ENCODE results near the gene NXF1. TPM values are rescaled to one million over a fixed set of nuclear protein-coding genes. Genes with fewer than 3 reads are reported as not detected.
A peak's percentile ranks its signal among the peaks of the same experiment; 100 is the strongest.

NXF1 gene
- total and polyA plus RNA-seq, 2 of the 13 experiments (the other 11 are each of a cell fraction or from before 2014, with no cell fraction given) = 30.4 to 30.9 TPM

GRCh38 chr11:62850911-62851806 is 45.9 kb upstream of the NXF1 start (continued):
- TF ChIP-seq ZNF704 (CRISPR knock-in tag; IDR thresholded peaks at IDR 0.05; ENCODE audit: borderline replicate concordance) (no peak), ZNF713 (CRISPR knock-in tag; IDR thresholded peaks at IDR 0.05) (no peak), CEBPG (CRISPR knock-in tag; IDR thresholded peaks at IDR 0.05) (no peak), ZBTB7A (CRISPR knock-in tag; IDR thresholded peaks at IDR 0.05) (no peak), ZFP90 (CRISPR knock-in tag; IDR thresholded peaks at IDR 0.05; ENCODE audit: borderline replicate concordance) (no peak), TBX2 (CRISPR knock-in tag; IDR thresholded peaks at IDR 0.05; ENCODE audit: borderline replicate concordance) (no peak), GATAD2A (CRISPR knock-in tag; IDR thresholded peaks at IDR 0.05) (no peak)

GRCh38 chr11:62847767-62848314 is 42.6 kb upstream of the NXF1 start:
- TF ChIP-seq ZNF724P (CRISPR knock-in tag; IDR thresholded peaks at IDR 0.05; ENCODE audit: borderline replicate concordance) (no peak), ZNF121 (CRISPR knock-in tag; IDR thresholded peaks at IDR 0.05) (peak; percentile 63; the same call in 1 of the 2 replicates), KIAA2018 (CRISPR knock-in tag; IDR thresholded peaks at IDR 0.05; ENCODE audit: borderline replicate concordance) (no peak)
- peaks cover 60% of the 10 kb centered on the region for H3K4me1 ChIP-seq (ENCODE audit: insufficient read depth, low read length)
- no peak for FAIRE-seq

More at GRCh38 chr11:62847767-62848314, 42.6 kb upstream of the NXF1 start:
- Histone ChIP-seq H4K20me1 (ENCODE audit: insufficient read depth, low read length) (peaks cover 12% of the 10 kb centered on the region), H3K79me2 (ENCODE audit: insufficient read depth, low read length) (peaks cover 2% of the 10 kb centered on the region), H3K27me3 (ENCODE audit: control insufficient read depth in 1 of 2, insufficient read depth in 2 of 2, low read length in 2 of 2) (no peaks in the 10 kb centered on the region), H3K9ac (ENCODE audit: insufficient read depth, low read depth, low read length) (no peak overlapping the region), H2AFZ (ENCODE audit: low read length) (no peak overlapping the region), H3K27ac (ENCODE audit: extremely low read length, insufficient read depth, low read length) (no peak overlapping the region), H3K4me3 (replicated peaks in 1 of 3; ENCODE audit: insufficient read depth in 1 of 3, low read depth in 2 of 3, low read length in 3 of 3) (no peak overlapping the region), H3K9me3 (ENCODE audit: low read length) (no peaks in the 10 kb centered on the region), H3K4me2 (ENCODE audit: low read depth, low read length) (no peak overlapping the region), H3K36me3 (replicated peaks in 1 of 2; ENCODE audit: control insufficient read depth in 1 of 2, insufficient read depth in 2 of 2, low read length in 2 of 2) (peaks cover 5 to 11% of the 10 kb centered on the region in 2 experiments)
- WGBS (ENCODE audit: low lambda C conversion rate) = 61% methylated on average over 1 of the region's 1 CpG
- 0 out of 3 replicates have a peak, but pooled peaks have one; percentile 3 for ATAC-seq
- CTCF ChIA-PET (ENCODE audit: low intra/inter-chr PET ratio, low total read pairs) = no interaction called here
- BruUV-seq (replicated peaks) = no TSS peak
- POLR2A ChIA-PET = interaction anchor here (1.3 kb wide), 1 partner anchor 9 kb away, joined by 3 read pairs; no protein-coding TSS in a partner anchor
- intact Hi-C loops (cut with micrococcal nuclease; ENCODE audit: unreplicated experiment) (no loop called here), in situ Hi-C loops (cut with HindIII; ENCODE audit: extremely low pct_ligation_motif_present, low pct_unique_long_range_greater_than_20kb) (no loop called here)
- no peak for DNase-seq (ENCODE audit: low spot score)
